GM12878 (cell line): ENCODE measurements around the gene AKAP13. TPM values are rescaled to one million over a fixed set of nuclear protein-coding genes. Genes with fewer than 3 reads are reported as not detected.

Experiments
- CBFB ChIP-seq: IDR thresholded peaks from 2 replicates; pipeline ENCODE4 v1.6.1; 2016; ENCODE audit warnings: antibody characterized with exemption, low read depth
- CEBPB ChIP-seq, 2 experiments: fragments of 150-350 bp in 1 of 2; IDR thresholded peaks; 2 replicates each; pipeline ENCODE4 v1.6.1; 2012 to 2014; ENCODE audit warnings: low read depth in 2 of 2, low read length in 2 of 2, borderline replicate concordance in 1 of 2, inconsistent platforms in 1 of 2
- CREM ChIP-seq: IDR thresholded peaks from 2 replicates; pipeline ENCODE4 v1.6.1; 2014; ENCODE audit warnings: antibody characterized with exemption, low read depth
- DPF2 ChIP-seq: fragments of 450-650 bp; IDR thresholded peaks from 2 replicates; pipeline ENCODE4 v1.6.1; 2017; ENCODE audit warnings: mild to moderate bottlenecking
- EP300 ChIP-seq, 2 experiments: fragments of 150-350 bp in 1 of 2; IDR thresholded peaks; 2 replicates each; pipeline ENCODE4 v1.6.1; 2011 to 2012; ENCODE audit warnings: low read depth in 2 of 2, low read length in 2 of 2, borderline replicate concordance in 1 of 2, improper control_type of control experiment in 1 of 2, inconsistent platforms in 1 of 2; ENCODE audit not compliant: control insufficient read depth in 1 of 2
- FOXM1 ChIP-seq: IDR thresholded peaks from 2 replicates; pipeline ENCODE4 v1.6.1; 2012; ENCODE audit warnings: low read depth, mild to moderate bottlenecking, inconsistent platforms, low read length, moderate library complexity
- IKZF1 ChIP-seq: fragments of 450-650 bp; conservative IDR thresholded peaks from 2 replicates; pipeline ENCODE4 v1.6.1; 2017; ENCODE audit warnings: antibody characterized with exemption, mild to moderate bottlenecking
- KDM1A ChIP-seq: fragments of 200-600 bp; sonication (generic); IDR thresholded peaks from 2 replicates; pipeline ENCODE4 v1.6.1; 2016; ENCODE audit warnings: borderline replicate concordance
- MTA3 ChIP-seq: IDR thresholded peaks from 2 replicates; pipeline ENCODE4 v1.6.1; 2012; ENCODE audit warnings: low read length, inconsistent platforms, borderline replicate concordance
- NR2F1 ChIP-seq: fragments of 450-650 bp; conservative IDR thresholded peaks from 2 replicates; pipeline ENCODE4 v1.6.1; 2017; ENCODE audit warnings: mild to moderate bottlenecking
- POLR2A ChIP-seq: IDR thresholded peaks from 2 replicates; pipeline ENCODE4 v1.6.1; 2011; ENCODE audit warnings: low read depth, mild to moderate bottlenecking, low read length
- RBBP5 ChIP-seq: fragments of 200-600 bp; sonication (generic); conservative IDR thresholded peaks from 2 replicates; pipeline ENCODE4 v1.6.1; 2016
- SMC3 ChIP-seq: IDR thresholded peaks from 2 replicates; pipeline ENCODE4 v1.6.1; 2011; ENCODE audit warnings: low read length, improper control_type of control experiment, borderline replicate concordance
- SUPT20H ChIP-seq: IDR thresholded peaks from 2 replicates; pipeline ENCODE4 v1.6.1; 2011; ENCODE audit warnings: low read depth, mild to moderate bottlenecking, low read length, moderate library complexity, borderline replicate concordance; ENCODE audit not compliant: control insufficient read depth
- TBL1XR1 ChIP-seq: IDR thresholded peaks from 2 replicates; pipeline ENCODE4 v1.6.1; 2012; ENCODE audit warnings: low read depth, low read length, improper control_type of control experiment
- TCF12 ChIP-seq: IDR thresholded peaks from 2 replicates; pipeline ENCODE4 v1.6.1; 2011; ENCODE audit warnings: low read depth, mild to moderate bottlenecking, low read length
- TCF7 ChIP-seq: IDR thresholded peaks from 2 replicates; pipeline ENCODE4 v1.6.1; 2014; ENCODE audit warnings: antibody characterized with exemption, borderline replicate concordance
- YY1 ChIP-seq: IDR thresholded peaks from 2 replicates; pipeline ENCODE4 v1.6.1; 2011; ENCODE audit warnings: low read depth, mild to moderate bottlenecking, low read length
- ZNF217 ChIP-seq: fragments of 450-650 bp; IDR thresholded peaks from 2 replicates; pipeline ENCODE4 v1.6.1; 2017; ENCODE audit warnings: antibody characterized with exemption, mild to moderate bottlenecking
- polyA plus RNA-seq, 11 experiments: library from polyadenylated mRNA; depleted of rRNA in 4 of 11; unstranded in 6 of 11; stranded (reverse) in 5 of 11; fragments of >200 nt; fragmentation: Nextera tagmentation in 4 of 11; fragmentation: Illumina TruSeq in 1 of 11; extraction: Ambion mirVana in 4 of 11; extraction: Trizol in 1 of 11; gene quantifications; 1 replicate in 1 of 11; 2 replicates in 10 of 11; pipeline versions ENCODE4 v1.2.1 to v1.2.3, GENCODE V29; 2011 to 2016; ENCODE audit warnings: inconsistent platforms in 2 of 11, missing spikeins in 2 of 11, low read depth in 1 of 11
- total RNA-seq, 4 experiments: library from RNA; depleted of rRNA in 3 of 4; stranded (reverse); fragments of >200 nt in 3 of 4; fragmentation: Illumina TruSeq in 1 of 4; extraction: Trizol in 1 of 4; gene quantifications; 2 replicates each; pipeline versions ENCODE4 v1.2.1 to v1.2.3, GENCODE V29; 2013 to 2021
- TF ChIP-seq, protein P1 (sequence below): fragments of 450-650 bp; IDR thresholded peaks from 2 replicates; pipeline ENCODE4 v1.6.1; 2017; ENCODE audit warnings: mild to moderate bottlenecking, moderate library complexity
- TF ChIP-seq, protein P2 (sequence below): fragments of 450-650 bp; IDR thresholded peaks from 2 replicates; pipeline ENCODE4 v1.6.1; 2017; ENCODE audit warnings: mild to moderate bottlenecking, low read depth, inconsistent platforms; ENCODE audit not compliant: poor library complexity, severe bottlenecking
- TF ChIP-seq, protein P3 (sequence below): fragments of 450-650 bp; IDR thresholded peaks from 2 replicates; pipeline ENCODE4 v1.6.1; 2016; ENCODE audit warnings: mild to moderate bottlenecking
- TF ChIP-seq, protein P4 (sequence below): fragments of 450-650 bp; IDR thresholded peaks from 2 replicates; pipeline ENCODE4 v1.6.1; 2014; ENCODE audit warnings: mild to moderate bottlenecking

The AKAP13 gene
- total and polyA plus RNA-seq, 10 of the 15 experiments (the other 5 are each of a cell fraction or from before 2014, with no cell fraction given) = 14.4 to 74.9 (median 55.1) TPM

DNA sequence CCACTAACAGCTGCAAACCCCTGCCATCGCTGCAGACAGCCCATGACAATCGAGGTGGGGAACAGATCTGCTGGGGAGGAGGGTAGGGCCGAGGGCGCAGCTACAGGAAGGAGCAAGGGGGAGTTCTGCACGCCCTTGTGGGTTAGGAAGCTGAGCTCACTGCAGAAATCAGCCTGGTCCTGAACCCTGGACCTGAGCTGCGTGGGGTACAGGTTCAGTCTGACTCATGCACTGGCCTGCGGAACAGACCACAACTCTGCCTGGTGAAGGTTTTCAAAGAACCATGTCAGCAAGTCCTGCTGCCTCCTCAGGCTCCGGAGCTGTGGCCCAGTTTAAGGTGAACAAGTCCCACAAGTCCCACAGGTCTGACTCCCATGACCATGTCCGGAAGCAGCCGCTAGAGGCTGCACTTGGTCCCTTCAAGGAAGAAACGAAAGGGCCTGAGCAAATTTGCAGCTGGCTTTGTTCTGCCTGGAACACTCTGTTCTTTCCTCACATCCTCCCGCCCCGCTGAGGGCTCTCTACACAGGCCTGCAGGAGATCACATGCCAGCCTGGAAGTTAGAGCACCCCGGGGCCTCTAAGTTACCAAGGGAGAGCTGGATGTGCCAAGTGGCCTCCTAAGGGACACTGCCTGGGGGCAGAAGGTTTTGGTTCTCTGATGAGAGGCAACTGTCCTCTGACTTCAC lies 49.4 kb upstream of the AKAP13 start (continued):
- TF ChIP-seq, protein P1, sequence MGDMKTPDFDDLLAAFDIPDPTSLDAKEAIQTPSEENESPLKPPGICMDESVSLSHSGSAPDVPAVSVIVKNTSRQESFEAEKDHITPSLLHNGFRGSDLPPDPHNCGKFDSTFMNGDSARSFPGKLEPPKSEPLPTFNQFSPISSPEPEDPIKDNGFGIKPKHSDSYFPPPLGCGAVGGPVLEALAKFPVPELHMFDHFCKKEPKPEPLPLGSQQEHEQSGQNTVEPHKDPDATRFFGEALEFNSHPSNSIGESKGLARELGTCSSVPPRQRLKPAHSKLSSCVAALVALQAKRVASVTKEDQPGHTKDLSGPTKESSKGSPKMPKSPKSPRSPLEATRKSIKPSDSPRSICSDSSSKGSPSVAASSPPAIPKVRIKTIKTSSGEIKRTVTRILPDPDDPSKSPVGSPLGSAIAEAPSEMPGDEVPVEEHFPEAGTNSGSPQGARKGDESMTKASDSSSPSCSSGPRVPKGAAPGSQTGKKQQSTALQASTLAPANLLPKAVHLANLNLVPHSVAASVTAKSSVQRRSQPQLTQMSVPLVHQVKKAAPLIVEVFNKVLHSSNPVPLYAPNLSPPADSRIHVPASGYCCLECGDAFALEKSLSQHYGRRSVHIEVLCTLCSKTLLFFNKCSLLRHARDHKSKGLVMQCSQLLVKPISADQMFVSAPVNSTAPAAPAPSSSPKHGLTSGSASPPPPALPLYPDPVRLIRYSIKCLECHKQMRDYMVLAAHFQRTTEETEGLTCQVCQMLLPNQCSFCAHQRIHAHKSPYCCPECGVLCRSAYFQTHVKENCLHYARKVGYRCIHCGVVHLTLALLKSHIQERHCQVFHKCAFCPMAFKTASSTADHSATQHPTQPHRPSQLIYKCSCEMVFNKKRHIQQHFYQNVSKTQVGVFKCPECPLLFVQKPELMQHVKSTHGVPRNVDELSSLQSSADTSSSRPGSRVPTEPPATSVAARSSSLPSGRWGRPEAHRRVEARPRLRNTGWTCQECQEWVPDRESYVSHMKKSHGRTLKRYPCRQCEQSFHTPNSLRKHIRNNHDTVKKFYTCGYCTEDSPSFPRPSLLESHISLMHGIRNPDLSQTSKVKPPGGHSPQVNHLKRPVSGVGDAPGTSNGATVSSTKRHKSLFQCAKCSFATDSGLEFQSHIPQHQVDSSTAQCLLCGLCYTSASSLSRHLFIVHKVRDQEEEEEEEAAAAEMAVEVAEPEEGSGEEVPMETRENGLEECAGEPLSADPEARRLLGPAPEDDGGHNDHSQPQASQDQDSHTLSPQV = no peak
- TF ChIP-seq, protein P2, sequence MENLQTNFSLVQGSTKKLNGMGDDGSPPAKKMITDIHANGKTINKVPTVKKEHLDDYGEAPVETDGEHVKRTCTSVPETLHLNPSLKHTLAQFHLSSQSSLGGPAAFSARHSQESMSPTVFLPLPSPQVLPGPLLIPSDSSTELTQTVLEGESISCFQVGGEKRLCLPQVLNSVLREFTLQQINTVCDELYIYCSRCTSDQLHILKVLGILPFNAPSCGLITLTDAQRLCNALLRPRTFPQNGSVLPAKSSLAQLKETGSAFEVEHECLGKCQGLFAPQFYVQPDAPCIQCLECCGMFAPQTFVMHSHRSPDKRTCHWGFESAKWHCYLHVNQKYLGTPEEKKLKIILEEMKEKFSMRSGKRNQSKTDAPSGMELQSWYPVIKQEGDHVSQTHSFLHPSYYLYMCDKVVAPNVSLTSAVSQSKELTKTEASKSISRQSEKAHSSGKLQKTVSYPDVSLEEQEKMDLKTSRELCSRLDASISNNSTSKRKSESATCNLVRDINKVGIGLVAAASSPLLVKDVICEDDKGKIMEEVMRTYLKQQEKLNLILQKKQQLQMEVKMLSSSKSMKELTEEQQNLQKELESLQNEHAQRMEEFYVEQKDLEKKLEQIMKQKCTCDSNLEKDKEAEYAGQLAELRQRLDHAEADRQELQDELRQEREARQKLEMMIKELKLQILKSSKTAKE = no peak
- TF ChIP-seq ZNF217 (peak; percentile 54; the same call in 1 of the 2 replicates), EP300 (IDR thresholded peaks at IDR 0.05; ENCODE audit: borderline replicate concordance in 1 of 2, control insufficient read depth in 1 of 2, low read depth in 2 of 2, low read length in 2 of 2) (peak in 1 of 2 experiments; percentile 56; a peak in 1 of 4 replicates), DPF2 (peak; percentile 90), NR2F1 (peak; percentile 82), SMC3 (peak; percentile 83), RBBP5 (no peak), IKZF1 (peak; percentile 84), SUPT20H (no peak), YY1 (peak; percentile 80), TBL1XR1 (peak; percentile 81; the same call in 1 of the 2 replicates), CREM (peak; percentile 71), FOXM1 (peak; percentile 91), POLR2A (peak; percentile 61), TCF12 (peak; percentile 78), MTA3 (peak; percentile 79; the same call in 1 of the 2 replicates), TCF7 (peak; percentile 29; the same call in 1 of the 2 replicates), CEBPB (IDR thresholded peaks at IDR 0.05; ENCODE audit: borderline replicate concordance in 1 of 2, low read depth in 2 of 2, low read length in 2 of 2) (peak in 1 of 2 experiments; percentile 47; a peak in 1 of 4 replicates), CBFB (peak; percentile 90), KDM1A (no peak)
- TF ChIP-seq, protein P3, sequence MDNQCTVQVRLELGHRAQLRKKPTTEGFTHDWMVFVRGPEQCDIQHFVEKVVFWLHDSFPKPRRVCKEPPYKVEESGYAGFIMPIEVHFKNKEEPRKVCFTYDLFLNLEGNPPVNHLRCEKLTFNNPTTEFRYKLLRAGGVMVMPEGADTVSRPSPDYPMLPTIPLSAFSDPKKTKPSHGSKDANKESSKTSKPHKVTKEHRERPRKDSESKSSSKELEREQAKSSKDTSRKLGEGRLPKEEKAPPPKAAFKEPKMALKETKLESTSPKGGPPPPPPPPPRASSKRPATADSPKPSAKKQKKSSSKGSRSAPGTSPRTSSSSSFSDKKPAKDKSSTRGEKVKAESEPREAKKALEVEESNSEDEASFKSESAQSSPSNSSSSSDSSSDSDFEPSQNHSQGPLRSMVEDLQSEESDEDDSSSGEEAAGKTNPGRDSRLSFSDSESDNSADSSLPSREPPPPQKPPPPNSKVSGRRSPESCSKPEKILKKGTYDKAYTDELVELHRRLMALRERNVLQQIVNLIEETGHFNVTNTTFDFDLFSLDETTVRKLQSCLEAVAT = 0 out of 2 replicates have a peak, but pooled peaks have one; percentile 58
- TF ChIP-seq, protein P4, sequence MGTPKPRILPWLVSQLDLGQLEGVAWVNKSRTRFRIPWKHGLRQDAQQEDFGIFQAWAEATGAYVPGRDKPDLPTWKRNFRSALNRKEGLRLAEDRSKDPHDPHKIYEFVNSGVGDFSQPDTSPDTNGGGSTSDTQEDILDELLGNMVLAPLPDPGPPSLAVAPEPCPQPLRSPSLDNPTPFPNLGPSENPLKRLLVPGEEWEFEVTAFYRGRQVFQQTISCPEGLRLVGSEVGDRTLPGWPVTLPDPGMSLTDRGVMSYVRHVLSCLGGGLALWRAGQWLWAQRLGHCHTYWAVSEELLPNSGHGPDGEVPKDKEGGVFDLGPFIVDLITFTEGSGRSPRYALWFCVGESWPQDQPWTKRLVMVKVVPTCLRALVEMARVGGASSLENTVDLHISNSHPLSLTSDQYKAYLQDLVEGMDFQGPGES = no peak
